Activated CD8-positive, alpha-beta T cell treated with anti-CD3 and anti-CD28 coated beads for 36 hours (primary cell): Measurements from ENCODE around the gene TNS3. TPM values are rescaled to one million over a fixed set of nuclear protein-coding genes. Genes with fewer than 3 reads are reported as not detected.

Source experiments
- ATAC-seq: fragments of 200-7000 bp; cut with Tn5 transposase; one replicate; pipeline ENCODE4 v1.10.0; 2021; ENCODE audit warnings: mild to moderate bottlenecking, moderate library complexity
- CTCF ChIA-PET: fragments of 350-600 bp; sonication (Branson Sonifier 250); formaldehyde crosslinking; loops from one replicate; lab custom pipeline; 2021; ENCODE audit warnings: antibody characterized with exemption; lab: Charles Lee
- POLR2A ChIA-PET: fragments of 350-600 bp; sonication (Branson Sonifier 250); formaldehyde crosslinking; loops from one replicate; lab custom pipeline; 2021; ENCODE audit warnings: antibody characterized with exemption; lab: Charles Lee
- DNase-seq: peaks from one replicate; pipeline ENCODE4 v3.0.0-alpha.2; 2020
- H3K27ac Mint-ChIP-seq: one replicate; pipeline ENCODE4 v1.8.0; 2021; ENCODE audit warnings: mild to moderate bottlenecking, mixed read lengths
- H3K27me3 Mint-ChIP-seq: one replicate; pipeline ENCODE4 v1.8.0; 2021; ENCODE audit warnings: mixed read lengths
- H3K36me3 Mint-ChIP-seq: one replicate; pipeline ENCODE4 v1.8.0; 2021; ENCODE audit warnings: low read depth, mixed read lengths
- H3K4me1 Mint-ChIP-seq: one replicate; pipeline ENCODE4 v1.8.0; 2021; ENCODE audit warnings: low read depth, mixed read lengths
- H3K4me3 Mint-ChIP-seq: one replicate; pipeline ENCODE4 v1.8.0; 2021; ENCODE audit warnings: mild to moderate bottlenecking, moderate library complexity, mixed read lengths
- H3K9me3 Mint-ChIP-seq: one replicate; pipeline ENCODE4 v1.8.0; 2021; ENCODE audit warnings: mixed read lengths
- intact Hi-C: fragments of 100-400 bp; cut with micrococcal nuclease; formaldehyde crosslinking; loops from one replicate; pipeline ENCODE4 v1.10.0; 2022
- total RNA-seq, 2 experiments: library from RNA; stranded (reverse); gene quantifications; one replicate each; pipeline ENCODE4 v1.2.3, GENCODE V29; 2021
- TF ChIP-seq, protein P1 (sequence below): fragments of 200-600 bp; IDR thresholded peaks from one replicate; pipeline ENCODE4 v1.8.0; 2022; ENCODE audit warnings: antibody characterized with exemption, mild to moderate bottlenecking

Gene TNS3
- total RNA-seq, 2 experiments from 2014 or later = 0.04 to 0.16 TPM

DNA sequence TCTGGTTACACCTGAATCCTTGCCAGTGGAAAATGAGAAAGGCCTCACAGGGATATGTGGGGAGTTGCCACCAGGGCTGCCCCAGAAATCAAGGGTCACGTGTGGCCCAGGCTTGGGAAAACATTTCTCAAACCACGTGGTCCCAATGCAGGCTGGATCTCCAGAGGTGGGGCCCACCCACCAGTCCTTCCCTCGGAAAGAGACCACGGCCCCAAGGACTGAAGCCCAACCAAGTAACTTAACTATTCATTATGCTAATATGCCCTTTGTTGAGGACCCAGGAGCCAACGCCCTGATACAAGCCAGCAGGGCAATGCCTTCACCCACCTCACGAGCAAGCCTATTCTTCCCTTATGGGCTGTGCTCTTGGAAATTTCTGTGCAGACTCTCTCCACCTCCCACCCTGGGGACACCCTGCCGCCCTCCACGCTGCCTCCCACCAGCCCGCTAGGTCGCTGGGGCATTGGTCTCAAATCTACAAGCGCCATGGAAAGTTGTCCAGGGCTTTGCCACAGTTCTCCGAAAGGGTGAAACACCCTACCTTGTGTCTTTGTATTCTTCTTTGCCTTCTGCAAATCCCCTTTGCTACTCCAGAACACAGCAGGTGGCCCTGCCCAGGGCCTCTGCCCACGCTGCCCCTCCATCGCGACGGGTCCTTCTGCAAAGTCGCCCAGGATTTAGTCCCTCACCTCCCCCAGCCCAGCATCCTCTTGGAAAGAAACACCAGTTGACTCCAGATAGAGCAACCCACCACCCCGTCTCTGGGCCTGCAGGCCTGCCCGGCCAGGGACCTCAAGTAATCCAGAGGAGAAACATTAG lies 8.8 kb downstream of the TNS3 start:
- ChIA-PET CTCF (no interaction called here), POLR2A (no interaction called here)
- H3K27ac Mint-ChIP-seq = no peak overlapping the region
- no peaks in the 10 kb centered on the region for H3K9me3 Mint-ChIP-seq
- no peak overlapping the region for H3K4me3 Mint-ChIP-seq
- no peak for ATAC-seq
- peaks cover 2% of the 10 kb centered on the region for H3K4me1 Mint-ChIP-seq
- no peak for DNase-seq
- intact Hi-C loops = no loop called here
- H3K27me3 Mint-ChIP-seq = peaks cover 2% of the 10 kb centered on the region
- H3K36me3 Mint-ChIP-seq = no peaks in the 10 kb centered on the region
- TF ChIP-seq, protein P1, sequence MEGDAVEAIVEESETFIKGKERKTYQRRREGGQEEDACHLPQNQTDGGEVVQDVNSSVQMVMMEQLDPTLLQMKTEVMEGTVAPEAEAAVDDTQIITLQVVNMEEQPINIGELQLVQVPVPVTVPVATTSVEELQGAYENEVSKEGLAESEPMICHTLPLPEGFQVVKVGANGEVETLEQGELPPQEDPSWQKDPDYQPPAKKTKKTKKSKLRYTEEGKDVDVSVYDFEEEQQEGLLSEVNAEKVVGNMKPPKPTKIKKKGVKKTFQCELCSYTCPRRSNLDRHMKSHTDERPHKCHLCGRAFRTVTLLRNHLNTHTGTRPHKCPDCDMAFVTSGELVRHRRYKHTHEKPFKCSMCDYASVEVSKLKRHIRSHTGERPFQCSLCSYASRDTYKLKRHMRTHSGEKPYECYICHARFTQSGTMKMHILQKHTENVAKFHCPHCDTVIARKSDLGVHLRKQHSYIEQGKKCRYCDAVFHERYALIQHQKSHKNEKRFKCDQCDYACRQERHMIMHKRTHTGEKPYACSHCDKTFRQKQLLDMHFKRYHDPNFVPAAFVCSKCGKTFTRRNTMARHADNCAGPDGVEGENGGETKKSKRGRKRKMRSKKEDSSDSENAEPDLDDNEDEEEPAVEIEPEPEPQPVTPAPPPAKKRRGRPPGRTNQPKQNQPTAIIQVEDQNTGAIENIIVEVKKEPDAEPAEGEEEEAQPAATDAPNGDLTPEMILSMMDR = no peak

DNA sequence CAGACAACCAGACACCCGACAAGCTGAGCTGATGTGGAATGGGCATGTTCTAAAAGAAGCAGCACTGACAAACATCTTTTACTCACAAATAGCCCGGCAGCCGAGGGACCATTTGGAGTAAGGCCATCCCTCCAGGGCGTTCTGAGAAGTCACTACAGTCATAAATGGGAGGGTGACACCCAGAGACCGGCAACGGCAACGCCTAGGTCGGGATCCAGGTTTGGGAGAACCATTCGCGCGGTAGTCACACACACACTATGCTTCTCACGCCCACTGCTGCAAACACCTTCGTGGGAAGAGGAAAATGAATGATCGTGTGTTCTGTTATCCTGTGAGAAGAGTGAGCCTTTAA lies 9.8 kb downstream of the TNS3 start:
- ATAC-seq = no peak
- Mint-ChIP-seq H3K27ac (no peak overlapping the region), H3K4me3 (no peak overlapping the region), H3K9me3 (no peaks in the 10 kb centered on the region), H3K36me3 (no peaks in the 10 kb centered on the region), H3K4me1 (peaks cover 2% of the 10 kb centered on the region), H3K27me3 (peaks cover 2% of the 10 kb centered on the region)
- ChIA-PET POLR2A (no interaction called here), CTCF (no interaction called here)
- TF ChIP-seq, protein P1 = no peak
- DNase-seq = no peak
- intact Hi-C loops = no loop called here

DNA sequence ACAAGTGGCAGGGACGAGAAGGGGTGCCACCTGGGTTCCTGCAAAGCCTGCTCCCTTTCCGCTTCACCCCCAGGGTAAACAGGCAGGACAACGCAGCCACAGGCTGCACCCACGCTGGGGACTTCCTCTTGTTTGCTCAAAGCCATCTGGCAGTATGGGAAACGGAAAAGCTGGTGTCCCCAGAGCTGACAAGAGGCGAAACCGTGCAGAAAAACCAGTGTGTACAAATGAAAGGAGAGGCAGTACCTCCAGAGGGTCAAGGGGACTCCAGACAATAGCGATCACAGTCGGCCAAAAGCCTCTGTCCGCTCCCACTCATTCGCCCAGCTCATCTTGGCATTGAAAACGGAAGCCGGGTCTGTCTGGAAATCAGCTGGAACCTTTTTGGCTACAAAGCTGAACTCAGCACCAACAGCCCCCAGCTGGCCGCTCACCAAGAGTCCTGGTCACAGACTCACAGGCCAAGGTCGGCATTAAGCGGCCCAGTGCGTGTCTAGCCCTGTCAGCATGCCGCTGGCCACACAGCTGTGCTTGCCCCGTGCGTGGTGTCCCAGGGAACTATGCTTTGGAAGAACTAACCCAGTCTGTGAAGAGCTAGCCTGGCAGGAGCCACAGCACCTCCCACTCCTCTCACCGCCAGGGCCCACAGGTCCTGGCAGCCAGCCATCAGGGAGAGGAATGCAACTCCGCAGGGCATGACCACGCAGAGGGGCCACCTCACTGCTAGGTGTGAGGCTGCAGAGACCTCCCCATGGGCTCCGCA lies 10.4 kb downstream of the TNS3 start:
- H3K4me3 Mint-ChIP-seq = no peak overlapping the region
- no peak for ATAC-seq
- H3K36me3 Mint-ChIP-seq = no peaks in the 10 kb centered on the region
- intact Hi-C loops = no loop called here
- H3K9me3 Mint-ChIP-seq = no peaks in the 10 kb centered on the region
- ChIA-PET POLR2A (no interaction called here), CTCF (no interaction called here)
- peaks cover 2% of the 10 kb centered on the region for H3K27me3 Mint-ChIP-seq
- peaks cover 2% of the 10 kb centered on the region for H3K4me1 Mint-ChIP-seq
- no peak overlapping the region for H3K27ac Mint-ChIP-seq
- no peak for DNase-seq
- TF ChIP-seq, protein P1 = no peak

DNA sequence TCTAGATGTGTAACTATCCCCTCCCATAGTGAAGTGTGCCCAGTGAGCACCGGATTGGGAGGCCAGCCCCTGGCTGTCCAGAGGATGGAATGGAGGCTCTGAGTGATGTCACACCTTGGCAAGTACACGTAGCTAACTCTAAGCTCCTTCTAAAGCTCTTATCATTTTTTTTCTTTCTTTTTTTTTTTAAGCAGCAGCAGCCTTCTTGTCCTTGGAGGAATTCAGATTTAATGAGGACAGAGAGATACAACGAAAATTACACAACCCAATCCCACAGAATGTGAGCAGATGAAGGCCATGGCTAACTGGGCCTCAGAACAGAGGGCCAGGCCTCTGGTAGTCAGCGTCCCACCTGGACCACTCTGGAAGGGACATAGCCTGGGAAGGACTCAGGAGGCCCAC lies 11.3 kb downstream of the TNS3 start:
- H3K27me3 Mint-ChIP-seq = peaks cover 2% of the 10 kb centered on the region
- CTCF ChIA-PET = no interaction called here

More for the DNA sequence above, 11.3 kb downstream of the TNS3 start:
- no peak overlapping the region for H3K4me3 Mint-ChIP-seq
- POLR2A ChIA-PET = no interaction called here
- ATAC-seq (no peak), DNase-seq (no peak)
- H3K9me3 Mint-ChIP-seq = no peaks in the 10 kb centered on the region
- TF ChIP-seq, protein P1 = no peak
- no peak overlapping the region for H3K27ac Mint-ChIP-seq
- no peaks in the 10 kb centered on the region for H3K36me3 Mint-ChIP-seq
- intact Hi-C loops = no loop called here
- peaks cover 2% of the 10 kb centered on the region for H3K4me1 Mint-ChIP-seq
